HEK293T (cell line): ENCODE measurements around the gene ELAVL4.

Experiments
- CTBP1 ChIP-seq: fragments of 450-650 bp; IDR thresholded peaks from 2 replicates; pipeline ENCODE4 v1.6.1; 2016; ENCODE audit warnings: borderline replicate concordance
- ELF4 ChIP-seq: fragments of 450-650 bp; IDR thresholded peaks from 2 replicates; pipeline ENCODE4 v1.6.1; 2017; ENCODE audit warnings: antibody characterized with exemption
- FOXA1 ChIP-seq: fragments of 450-650 bp; IDR thresholded peaks from 2 replicates; pipeline ENCODE4 v1.6.1; 2016; ENCODE audit warnings: mild to moderate bottlenecking
- FOXK2 ChIP-seq: fragments of 450-650 bp; IDR thresholded peaks from 2 replicates; pipeline ENCODE4 v1.6.1; 2016; ENCODE audit warnings: mild to moderate bottlenecking
- FOXM1 ChIP-seq: fragments of 450-650 bp; IDR thresholded peaks from 2 replicates; pipeline ENCODE4 v1.6.1; 2017; ENCODE audit warnings: mild to moderate bottlenecking, borderline replicate concordance
- NFRKB ChIP-seq: fragments of 450-650 bp; IDR thresholded peaks from 2 replicates; pipeline ENCODE4 v1.6.1; 2016; ENCODE audit warnings: mild to moderate bottlenecking, moderate library complexity
- SP1 ChIP-seq: fragments of 450-650 bp; IDR thresholded peaks from 2 replicates; pipeline ENCODE4 v1.6.1; 2017

- TF ChIP-seq FOXA1 (no peak), FOXM1 (no peak), SP1 (no peak), NFRKB (no peak), FOXK2 (no peak), ELF4 (no peak), CTBP1 (no peak)
Measured at GRCh38 chr1:50084389-50084788, 24.3 kb upstream of the ELAVL4 start.
